Activated CD4-positive, alpha-beta T cell treated with anti-CD3 and anti-CD28 coated beads for 48 hours (primary cell): ENCODE data around the gene TMEM243.
"Not testable (repeated sequence)": the region's sequence is repeated elsewhere in the genome, so short reads cannot be mapped to it uniquely, and the experiment has no call there.

Experiments used
- DNase-seq: peaks from one replicate; pipeline ENCODE4 v3.0.0-alpha.2; 2020

TMEM243 gene

DNA sequence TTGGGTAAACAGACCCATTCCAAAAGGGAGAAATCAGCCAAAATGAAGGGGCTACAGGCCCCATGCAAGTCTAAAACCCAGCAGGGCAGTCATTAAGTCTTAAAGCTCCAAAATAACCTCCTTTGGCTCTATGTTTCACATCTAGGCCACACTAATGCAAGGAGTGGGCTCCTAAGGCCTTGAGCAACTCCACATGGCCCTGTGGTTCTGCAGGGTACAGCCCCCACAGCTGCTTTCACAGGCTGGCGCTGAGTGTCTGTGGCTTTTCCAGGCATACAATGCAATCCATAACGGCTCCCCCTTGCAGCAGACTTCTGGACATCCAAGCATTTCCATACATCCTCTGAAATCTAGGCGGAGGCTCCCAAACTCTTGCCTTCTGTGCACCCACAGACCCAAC, 9.0 kb downstream of the TMEM243 start:
- DNase-seq = no peak

DNA sequence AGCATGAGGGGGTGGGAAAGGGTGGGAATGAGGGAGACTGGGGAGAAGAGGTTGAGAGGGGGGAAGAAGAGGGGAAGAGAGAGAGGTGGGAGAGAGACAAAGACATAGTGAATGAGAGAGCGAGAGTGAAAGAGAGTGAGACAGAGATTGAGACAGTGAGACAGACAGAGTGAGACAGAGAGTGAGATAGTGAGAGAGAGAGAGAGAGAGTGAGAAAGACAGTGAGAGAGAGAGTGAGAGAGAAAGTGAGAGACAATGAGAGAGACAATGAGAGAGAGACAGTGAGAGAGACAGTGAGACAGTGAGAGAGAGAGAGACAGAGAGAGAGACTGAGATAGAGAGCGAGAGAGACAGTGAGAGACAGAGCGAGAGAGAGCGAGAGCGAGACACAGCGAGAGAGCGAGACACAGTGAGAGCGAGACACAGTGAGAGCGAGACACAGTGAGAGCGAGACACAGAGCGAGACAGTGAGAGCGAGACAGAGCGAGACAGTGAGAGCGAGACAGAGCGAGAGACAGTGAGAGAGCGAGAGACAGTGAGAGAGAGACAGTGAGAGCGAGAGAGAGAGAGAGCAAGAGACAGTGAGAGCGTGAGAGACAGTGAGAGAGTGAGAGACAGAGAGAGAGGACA, 10.1 kb downstream of the TMEM243 start:
- DNase-seq = no peak

DNA sequence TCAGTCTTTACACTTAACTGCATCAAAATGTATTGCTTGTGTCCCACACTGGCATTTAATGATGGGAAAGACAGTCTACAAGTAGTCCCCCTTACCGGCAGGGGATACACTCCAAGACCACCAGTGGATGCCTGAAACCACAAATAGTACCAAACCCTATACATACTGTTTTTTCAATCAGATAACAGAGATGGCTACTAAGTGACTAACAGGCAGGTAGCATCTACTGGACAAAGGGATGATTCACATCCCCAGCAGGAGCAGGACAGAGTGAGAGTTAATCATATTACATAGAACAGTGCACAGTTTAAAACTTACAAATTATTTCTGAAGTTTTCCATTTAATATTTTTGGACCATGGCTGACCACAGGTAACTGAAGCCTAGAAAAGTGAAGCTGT, 13.2 kb downstream of the TMEM243 start:
- no peak for DNase-seq

DNA sequence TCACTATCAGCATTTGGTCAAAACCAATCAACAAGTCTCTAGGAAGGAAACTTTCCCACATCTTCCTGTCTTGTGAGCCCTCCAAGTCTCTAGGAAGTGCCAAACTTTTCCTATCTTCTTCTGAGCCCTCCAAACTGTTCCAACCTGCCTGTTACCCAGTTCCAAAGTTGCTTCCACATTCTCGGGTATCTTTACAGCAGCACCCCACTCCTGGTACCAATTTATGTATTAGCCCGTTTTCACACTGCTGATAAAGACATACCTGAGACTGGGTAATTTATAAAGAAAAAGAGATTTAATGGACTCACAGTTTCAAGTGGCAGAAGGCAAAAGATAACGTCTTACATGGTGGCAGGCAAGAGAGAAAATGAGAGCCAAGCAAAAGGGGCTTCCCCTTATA, 13.8 kb downstream of the TMEM243 start:
- DNase-seq = not testable (repeated sequence)

DNA sequence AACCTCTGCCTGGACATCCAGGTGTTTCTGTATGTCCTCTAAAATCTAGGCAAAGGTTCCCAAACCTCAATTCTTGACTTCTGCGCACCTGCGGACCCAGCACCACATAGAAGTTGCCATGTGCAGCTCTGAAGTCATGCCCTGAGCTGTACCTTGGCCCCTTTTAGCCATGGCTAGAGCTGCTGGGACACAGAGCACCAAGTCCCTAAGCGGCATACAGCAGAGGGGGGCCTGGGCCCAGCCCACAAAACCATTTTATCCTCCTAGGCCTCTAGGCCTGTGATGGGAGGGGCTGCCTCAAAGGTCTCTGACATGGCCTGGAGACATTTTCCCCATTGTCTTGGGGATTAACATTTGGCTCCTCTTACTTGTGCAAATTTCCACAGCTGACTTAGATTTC, 14.6 kb downstream of the TMEM243 start:
- DNase-seq = peak; percentile 21

DNA sequence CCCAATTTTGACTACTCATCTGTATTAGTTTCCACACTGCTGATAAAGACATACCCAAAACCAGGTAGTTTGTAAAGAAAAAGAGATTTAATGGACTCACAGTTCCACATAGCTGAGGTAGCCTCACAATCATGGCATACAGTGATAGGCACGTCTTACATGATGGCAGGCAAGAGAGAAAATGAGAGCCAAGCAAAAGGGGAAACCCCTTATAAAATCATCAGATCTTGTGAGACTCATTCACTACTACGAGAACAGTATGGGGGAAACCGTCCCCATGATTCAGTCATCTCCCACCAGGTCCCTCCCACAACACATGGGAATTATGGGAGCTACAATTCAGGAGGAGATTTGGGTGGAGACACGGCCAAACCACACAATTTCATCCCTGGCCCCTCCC, 15.6 kb downstream of the TMEM243 start:
- DNase-seq = not testable (repeated sequence)

DNA sequence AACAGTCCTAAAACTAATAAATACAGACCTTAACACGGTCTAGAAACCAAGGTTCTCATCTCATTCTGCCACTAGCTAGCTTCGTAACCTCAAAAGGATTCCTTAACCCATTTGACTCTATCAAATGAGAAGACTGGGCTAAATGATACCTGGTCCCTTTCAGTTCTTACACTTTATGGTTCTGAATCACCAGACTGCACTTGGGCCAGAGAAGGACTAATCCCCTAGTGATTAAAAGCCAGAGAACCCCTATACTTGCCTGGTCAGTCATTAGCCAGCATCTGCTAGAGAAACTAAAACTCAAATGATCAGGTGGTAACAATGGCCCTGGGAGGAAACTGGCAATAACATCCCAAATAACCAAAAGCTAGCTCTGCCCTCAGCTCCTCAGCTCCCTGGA, 16.8 kb downstream of the TMEM243 start:
- no peak for DNase-seq

DNA sequence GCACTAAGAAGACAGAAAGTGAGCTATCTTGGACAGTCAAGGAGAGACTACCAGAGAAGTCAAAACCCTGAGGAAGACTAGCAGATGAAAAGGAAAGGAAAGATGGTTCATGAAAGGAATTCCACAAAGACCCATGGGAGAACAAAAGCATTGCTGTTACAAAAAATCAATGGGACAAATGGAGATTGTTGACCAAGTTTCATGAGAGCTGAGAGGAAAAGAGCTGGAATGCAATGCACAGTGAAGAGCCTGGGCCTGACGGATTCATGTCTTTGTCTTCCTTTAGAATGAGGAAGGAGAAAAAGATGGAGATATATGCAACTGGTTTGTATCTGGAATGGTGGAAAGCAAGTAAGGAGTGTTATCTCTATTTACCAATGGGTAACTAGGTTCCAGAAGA, 17.3 kb downstream of the TMEM243 start:
- DNase-seq = no peak

DNA sequence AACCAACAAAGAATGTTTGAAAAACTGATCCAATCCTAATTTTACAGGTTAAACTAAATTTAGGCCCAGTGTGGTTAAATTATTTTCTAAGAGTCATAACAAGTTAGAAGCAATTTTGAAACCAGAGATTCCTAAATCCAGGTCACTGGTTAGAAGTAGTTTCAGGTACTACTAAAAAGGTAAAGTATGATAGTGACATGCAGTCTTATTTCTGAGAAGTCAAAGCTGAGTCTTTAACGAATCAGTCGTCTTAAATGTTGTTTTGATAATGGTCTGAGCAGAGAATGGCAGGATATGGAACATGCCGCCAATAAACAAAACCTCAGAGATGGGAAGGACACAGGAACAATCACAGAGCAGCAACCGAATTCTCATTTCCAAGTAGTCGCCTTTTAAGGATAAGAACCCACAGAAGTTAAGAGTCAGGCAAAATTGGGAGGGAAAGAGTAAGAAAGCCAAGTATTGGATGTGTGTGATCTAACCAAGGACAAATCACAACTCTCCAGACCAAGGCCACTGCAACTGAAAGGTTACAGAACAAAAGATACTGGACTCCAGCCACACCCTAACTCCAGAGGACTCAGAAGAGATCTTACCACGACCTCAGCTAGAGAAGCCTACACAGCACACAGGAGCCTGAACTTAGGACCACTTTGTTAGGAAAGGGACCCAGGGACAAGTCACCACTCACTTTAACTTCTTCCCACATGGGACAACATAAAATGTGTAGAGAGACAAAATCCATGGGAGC, 19.7 kb downstream of the TMEM243 start:
- no peak for DNase-seq

DNA sequence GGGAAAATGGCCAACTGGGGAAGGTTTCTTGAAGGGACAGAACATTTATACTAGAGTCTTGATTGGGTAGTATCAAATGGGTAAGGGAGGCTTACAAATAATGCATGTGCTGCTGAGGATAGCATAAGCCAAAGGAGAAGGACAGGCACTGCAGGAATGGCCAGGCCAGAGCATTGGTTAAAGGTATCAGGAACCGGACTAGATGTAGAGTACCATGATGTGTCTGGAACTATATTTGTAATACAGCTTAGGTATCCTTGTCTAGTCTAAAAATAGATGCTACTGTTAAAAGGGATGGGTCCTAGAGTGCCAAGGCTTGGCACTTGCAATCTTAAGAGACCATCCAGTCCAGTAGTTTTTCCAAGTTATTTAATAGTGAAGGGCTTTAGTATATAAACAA, 20.3 kb downstream of the TMEM243 start:
- no peak for DNase-seq

DNA sequence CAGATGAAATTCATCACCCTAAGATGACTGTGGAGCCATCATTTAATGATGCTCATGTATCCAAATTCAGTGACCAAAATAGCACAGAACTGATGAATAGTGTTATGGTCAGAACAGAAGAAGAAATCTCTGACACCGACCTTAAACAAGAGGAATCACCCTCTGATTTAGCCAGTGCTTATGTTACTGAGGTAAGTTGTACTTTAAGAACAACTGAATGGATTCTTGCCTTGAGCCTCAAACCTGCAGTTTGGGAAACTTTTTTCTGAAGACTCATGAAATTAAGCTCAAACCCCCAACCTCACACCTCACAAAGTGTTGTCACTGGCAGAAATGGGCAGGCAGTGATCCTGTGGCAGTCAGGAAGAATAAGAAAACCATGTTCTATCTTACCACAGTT, 25.6 kb downstream of the TMEM243 start:
- no peak for DNase-seq

DNA sequence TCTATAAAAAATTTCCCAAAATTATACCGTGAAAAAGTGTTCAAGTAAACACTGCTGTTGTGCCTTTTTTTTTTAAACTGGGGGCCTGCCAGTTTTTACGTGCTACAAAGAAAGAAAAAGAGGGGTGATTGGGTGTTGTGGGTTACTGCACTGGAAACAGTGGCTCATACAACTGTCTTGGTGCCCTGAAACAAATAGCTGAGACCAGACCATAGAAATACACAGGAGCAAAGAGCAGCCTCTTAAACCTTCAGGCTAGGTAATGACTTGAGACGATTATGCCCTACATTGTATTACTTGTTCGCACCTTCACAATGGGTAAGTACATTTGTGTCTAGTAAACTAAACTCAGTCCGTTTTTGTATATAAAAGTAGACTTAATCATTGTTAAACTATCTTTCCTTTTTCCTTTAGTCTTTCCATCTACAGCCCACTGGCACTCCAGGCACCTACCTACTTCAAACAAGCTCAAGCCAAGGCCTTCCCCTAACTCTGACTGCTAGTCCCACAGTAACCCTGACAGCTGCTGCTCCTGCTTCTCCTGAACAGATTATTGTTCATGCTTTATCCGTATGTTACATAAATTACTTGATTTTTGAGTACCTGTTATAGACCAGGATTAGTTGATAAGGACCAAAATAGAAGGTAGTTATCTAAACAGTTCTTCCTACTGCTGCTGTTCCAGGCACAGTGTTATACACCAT, 26.6 kb downstream of the TMEM243 start:
- no peak for DNase-seq

DNA sequence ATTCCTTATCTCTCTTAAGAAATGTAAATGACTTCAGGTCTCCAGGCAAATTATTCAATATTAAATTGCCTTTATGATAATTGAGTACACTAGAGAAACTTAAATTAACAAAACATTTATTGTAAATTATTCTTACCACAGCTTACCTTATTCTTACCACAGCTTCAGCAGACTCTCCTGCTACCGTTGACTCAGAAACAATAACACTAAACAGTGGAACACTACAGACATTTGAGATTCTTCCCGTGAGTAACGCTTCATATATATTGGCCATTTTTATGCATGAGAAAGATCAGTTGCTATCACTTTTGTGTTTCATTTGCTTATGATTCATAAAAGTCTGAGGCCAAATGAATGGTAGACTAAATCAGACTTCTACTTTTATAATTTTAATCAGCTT, 28.7 kb downstream of the TMEM243 start:
- DNase-seq = no peak

DNA sequence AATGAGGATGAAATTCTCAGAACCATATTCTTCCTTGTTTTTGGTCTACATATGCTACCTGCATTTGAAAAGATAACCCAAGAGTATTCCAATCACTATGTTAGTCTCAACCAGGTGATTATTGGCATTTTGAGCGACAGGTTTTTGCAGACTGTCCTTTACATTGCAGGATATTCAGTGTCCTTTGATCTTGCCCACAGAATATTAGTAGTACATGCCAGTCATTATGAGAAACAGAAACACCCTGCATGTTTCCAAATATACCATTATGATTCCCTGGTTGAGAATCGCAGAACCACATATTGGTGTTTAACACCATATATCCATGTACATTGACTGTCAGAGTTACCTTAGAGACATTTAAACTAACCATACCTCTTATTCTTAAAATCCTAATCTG, 30.6 kb downstream of the TMEM243 start:
- DNase-seq = no peak

DNA sequence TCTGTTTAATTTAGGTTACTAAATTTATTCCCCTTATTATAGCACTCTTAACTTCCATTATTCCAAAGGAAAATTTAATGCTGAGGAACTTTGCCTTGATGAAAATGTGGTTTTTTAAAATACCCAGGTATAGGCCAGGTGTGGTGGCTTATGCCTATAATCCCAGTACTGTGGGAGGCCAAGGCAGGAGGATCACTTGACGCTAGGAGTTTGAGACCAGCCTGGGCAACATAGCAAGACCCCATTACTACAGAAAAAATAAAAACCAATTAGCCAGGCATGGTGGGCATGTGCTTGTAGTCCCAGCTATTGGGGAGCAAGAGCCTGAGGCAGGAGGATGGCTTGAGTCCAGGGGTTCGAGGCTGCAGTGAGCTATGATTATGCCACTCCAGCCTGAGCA, 32.4 kb downstream of the TMEM243 start:
- no peak for DNase-seq

DNA sequence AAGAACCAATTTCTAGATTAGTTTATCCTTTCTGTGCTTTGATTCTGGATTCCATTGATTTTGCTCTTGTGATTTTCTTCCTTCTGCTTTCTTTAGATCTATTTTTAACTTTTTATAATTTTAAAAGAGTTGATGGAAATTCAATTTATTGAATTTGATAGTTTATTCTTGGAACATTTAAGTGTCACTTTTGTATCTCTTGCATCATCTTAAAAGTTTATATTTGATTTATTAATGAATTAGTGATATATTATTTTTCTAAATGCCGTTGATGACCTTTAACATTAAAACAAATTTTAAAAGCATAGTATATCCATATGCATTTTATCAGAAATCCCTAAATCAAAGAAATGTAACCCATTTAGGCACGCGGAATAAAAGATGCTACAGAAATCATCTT, 40.4 kb downstream of the TMEM243 start:
- no peak for DNase-seq

DNA sequence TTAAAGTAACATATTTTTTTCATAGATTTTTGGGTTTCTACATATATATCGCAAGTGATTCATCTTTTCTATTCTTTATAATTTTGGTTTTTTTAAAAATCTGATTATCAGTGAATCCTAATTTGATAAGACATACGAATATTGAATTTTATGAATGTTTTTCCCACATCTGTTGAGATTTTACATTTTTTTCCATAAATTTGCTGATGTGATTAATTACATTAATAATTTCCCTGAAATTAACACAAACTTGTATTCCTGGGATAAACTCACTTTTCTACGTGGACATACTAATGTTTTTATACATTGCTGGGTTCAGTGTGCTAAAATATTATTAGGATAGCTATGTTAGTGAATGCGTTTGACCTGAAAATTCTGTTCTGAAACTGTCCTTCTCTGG, 41.2 kb downstream of the TMEM243 start:
- DNase-seq = no peak

DNA sequence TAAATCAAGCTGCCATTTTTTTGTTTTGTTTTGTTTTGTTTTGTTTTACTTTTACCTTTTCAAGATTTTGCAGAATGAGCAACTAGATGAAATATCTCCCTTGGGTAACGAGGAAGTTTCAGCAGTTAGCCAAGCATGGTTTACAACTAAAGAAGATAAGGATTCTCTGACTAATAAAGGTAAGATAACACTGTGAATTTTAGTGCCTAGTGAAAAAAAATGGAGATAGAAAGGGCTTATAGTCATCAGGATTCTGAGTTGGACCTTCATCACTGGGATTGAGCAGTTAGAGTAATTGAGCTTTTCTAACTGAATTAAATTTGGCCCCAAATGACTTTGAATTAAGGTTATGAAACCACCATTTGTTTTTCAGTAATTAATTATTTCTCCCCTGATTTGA, 46.1 kb downstream of the TMEM243 start:
- no peak for DNase-seq

DNA sequence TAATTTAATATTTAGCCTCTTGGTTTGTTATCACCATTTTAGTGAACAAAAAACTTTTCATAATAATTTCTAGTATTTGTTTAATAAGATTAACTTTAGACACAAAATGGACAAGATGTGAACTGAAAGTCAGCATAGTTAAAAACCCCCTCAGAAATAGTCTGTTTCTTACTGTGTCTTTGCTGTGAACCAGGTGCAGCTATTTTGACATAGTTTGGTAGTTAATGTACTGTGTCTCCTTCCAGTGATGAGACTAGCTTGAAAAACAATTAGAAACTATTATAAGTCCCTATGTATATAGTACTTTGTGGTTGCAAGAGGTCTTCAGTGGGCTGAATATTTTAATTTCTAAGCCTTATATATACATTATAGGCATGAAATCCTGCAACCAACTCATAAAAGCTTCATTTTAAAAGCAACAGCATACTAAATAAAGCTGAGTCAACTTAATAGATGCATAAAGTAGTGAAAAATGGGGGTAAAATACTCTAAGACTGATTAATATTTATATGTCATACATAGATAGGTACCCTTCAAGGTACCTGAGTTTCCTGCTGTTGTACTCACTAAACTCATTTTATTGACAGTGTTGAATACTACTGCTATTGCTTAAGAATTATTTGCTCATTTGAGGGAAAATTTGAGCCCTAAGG, 48.1 kb downstream of the TMEM243 start:
- DNase-seq = no peak

DNA sequence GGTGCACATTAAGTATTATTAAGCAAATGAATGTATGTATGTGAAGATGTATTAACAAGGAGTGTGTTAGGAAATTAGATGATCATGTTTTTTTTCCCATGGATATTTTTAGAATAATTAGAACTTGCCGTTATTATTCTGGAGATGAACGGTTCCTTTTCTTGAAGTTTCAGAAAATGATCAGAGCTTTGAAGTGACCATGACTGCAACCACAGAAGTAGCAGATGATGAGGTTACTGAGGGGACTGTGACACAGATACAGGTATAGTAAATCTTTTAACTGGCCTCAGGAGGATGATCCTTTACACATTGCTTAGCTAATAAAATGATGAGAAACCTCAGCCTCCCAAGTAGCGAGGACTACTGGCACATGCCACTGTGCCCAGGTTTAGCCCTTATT, 48.7 kb downstream of the TMEM243 start:
- DNase-seq = no peak

DNA sequence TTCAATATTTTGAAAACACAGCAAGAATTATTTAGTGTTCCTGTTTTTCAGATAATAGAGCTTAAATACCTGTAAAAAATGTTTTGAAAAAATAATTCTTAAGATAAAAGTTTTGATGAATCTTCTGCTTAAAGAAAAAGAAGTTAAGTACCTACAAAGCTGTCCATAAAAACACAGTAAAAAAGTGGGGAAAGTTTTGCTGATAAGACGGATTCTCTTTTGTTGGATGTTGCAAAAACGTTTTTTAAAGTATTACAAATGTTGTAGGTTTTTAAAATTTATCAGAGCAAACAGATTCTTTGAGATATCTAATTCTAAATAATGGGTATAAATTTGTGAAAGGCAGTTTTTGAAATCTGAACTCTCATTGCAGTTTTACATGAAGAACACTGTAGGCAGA, 55.1 kb downstream of the TMEM243 start:
- no peak for DNase-seq

DNA sequence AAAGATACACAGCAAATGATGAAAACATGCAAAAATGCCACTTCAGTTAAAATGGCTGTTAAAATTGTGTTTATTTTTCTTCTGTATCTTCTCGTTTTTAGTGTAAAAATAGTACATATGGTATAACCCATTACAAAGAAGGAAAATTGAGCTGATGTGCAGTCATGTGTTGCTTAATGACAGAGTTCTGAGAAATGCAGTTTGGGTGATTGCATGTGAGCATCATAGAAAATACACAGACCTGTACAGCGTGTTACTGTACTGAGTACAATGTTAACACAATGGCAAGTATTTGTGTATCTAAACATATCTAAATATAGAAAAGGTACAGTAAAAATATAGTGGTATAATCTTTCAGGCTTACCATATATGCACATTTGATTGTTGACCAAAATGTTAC, 60.0 kb downstream of the TMEM243 start:
- DNase-seq = no peak

DNA sequence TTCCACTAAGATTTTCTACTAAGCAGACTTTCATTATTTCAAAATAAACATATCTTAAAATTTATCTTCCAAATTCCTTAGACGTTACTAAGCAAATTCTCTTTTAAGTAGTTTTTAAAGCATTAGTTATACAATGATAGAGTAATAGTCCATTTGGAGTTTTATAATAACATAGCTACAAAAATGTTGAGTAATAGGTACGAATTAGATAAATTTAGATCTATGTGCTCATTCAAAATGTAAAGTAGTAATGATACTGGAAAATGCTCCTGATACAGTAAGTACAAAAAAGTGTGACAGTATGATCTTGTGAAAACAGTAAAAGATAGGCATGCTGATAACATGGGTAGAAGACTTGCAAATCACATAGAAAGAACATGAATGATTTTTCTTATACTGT, 62.8 kb downstream of the TMEM243 start:
- DNase-seq = no peak

DNA sequence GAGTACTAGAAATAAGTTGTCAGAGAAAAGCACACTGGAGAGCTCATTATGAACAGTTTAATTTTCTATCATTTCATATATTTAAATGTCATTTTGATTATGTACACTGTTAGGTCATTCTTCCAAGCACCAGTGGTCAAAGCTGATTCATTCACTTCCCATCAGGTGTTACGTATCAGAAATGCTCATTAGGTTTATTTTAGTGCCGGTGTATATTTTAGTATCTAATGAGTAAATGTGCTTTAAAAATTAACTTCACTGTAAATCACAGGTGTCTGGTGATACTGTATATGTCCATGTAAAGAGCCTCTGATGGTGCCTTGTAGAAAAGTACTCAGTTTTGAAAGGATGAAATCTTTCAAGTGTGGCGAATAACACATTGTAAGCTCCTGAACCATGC, 63.7 kb downstream of the TMEM243 start:
- DNase-seq = no peak
